Tibial nerve (tissue), 4 donors: Measurements from ENCODE around the gene ZSCAN22. TPM values are rescaled to one million over a fixed set of nuclear protein-coding genes. Genes with fewer than 3 reads are reported as not detected.

Experiments
- DNase-seq, 2 donors: peaks; one replicate each; pipeline ENCODE4 v3.0.0-alpha.2; 2019; ENCODE audit warnings: low spot score in 2 of 2
- H3K27ac ChIP-seq, 4 donors: fragments of 200-600 bp; sonication (generic) in 3 of 4; one replicate each; pipeline ENCODE4 v1.5.1; 2017 to 2019; ENCODE audit warnings: mild to moderate bottlenecking in 1 of 4
- H3K27me3 ChIP-seq, 2 donors: fragments of 200-600 bp; sonication (generic) in 1 of 2; one replicate each; pipeline versions ENCODE4 v1.5.1 to v1.6.0; 2017 to 2019
- H3K36me3 ChIP-seq, 3 donors: fragments of 200-600 bp; sonication (generic); one replicate each; pipeline ENCODE4 v1.5.1; 2018 to 2019
- H3K4me1 ChIP-seq, 4 donors: fragments of 200-600 bp; sonication (generic) in 3 of 4; one replicate each; pipeline ENCODE4 v1.5.1; 2017 to 2019
- H3K4me3 ChIP-seq, 4 donors: fragments of 200-600 bp; sonication (generic) in 3 of 4; one replicate each; pipeline ENCODE4 v1.5.1; 2017 to 2019; ENCODE audit warnings: mild to moderate bottlenecking in 1 of 4, moderate library complexity in 1 of 4
- H3K9me3 ChIP-seq, 4 donors: fragments of 200-600 bp; sonication (generic) in 3 of 4; one replicate each; pipeline ENCODE4 v1.5.1; 2017 to 2019
- EP300 ChIP-seq, 2 donors: sonication (generic); formaldehyde crosslinking; IDR thresholded peaks; one replicate each; pipeline ENCODE4 v1.6.1; 2017; ENCODE audit warnings: antibody characterized with exemption in 2 of 2, mild to moderate bottlenecking in 1 of 2
- POLR2A ChIP-seq, 2 donors: fragments of 450-650 bp; IDR thresholded peaks; one replicate each; pipeline ENCODE4 v1.6.1; 2017; ENCODE audit warnings: antibody characterized with exemption in 2 of 2, mild to moderate bottlenecking in 2 of 2, moderate library complexity in 2 of 2
- WGBS, 2 donors: methylation state at CpG; one replicate each; pipeline ENCODE4 v1.1.5; 2018; 5-methylcytosine and 5-hydroxymethylcytosine counted together
- total RNA-seq, 4 donors: library from RNA; depleted of rRNA; stranded (reverse); fragments of >200 nt; gene quantifications; one replicate each; pipeline ENCODE4 v1.1.0, GENCODE V29; 2016
- TF ChIP-seq, protein P1 (sequence below), 5 experiments: fragments of 200-600 bp in 3 of 5; fragments of 450-650 bp in 2 of 5; sonication (generic) in 3 of 5; IDR thresholded peaks; one replicate each; pipeline ENCODE4 v1.5.1; 2016 to 2019; ENCODE audit warnings: antibody characterized with exemption in 5 of 5, mild to moderate bottlenecking in 3 of 5, moderate library complexity in 2 of 5

ZSCAN22 gene
- total RNA-seq, 4 donors from 2014 or later, result 2.2 to 4.8 (median 4.2) TPM

DNA sequence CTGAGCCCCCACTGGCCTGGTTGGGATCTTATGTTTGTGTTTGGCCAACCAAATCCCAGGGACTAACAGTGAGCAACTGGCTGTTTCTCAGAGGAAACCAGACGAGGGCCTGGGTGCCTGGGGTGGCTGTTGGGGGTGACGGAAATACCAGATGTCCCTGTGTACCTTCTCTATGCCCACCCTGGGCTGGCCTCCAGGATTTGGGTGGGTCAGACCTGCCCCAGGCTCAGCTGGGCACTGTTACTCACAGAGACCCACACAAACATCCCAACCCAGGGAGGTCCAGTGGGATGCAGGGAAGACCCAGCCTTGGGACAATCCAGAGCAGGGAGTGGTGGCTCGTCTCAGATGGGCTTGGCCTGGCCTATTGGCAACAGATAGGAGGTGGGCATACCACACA, 8.8 kb downstream of the ZSCAN22 start:
- peaks cover 0 to 58% (median 0%) of the 10 kb centered on the region in 3 donors for H3K36me3 ChIP-seq
- no peak overlapping the region for H3K4me3 ChIP-seq
- no peak for DNase-seq
- TF ChIP-seq, protein P1, sequence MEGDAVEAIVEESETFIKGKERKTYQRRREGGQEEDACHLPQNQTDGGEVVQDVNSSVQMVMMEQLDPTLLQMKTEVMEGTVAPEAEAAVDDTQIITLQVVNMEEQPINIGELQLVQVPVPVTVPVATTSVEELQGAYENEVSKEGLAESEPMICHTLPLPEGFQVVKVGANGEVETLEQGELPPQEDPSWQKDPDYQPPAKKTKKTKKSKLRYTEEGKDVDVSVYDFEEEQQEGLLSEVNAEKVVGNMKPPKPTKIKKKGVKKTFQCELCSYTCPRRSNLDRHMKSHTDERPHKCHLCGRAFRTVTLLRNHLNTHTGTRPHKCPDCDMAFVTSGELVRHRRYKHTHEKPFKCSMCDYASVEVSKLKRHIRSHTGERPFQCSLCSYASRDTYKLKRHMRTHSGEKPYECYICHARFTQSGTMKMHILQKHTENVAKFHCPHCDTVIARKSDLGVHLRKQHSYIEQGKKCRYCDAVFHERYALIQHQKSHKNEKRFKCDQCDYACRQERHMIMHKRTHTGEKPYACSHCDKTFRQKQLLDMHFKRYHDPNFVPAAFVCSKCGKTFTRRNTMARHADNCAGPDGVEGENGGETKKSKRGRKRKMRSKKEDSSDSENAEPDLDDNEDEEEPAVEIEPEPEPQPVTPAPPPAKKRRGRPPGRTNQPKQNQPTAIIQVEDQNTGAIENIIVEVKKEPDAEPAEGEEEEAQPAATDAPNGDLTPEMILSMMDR (IDR thresholded peaks at IDR 0.05), result no peak
- TF ChIP-seq POLR2A (IDR thresholded peaks at IDR 0.05) (no peak), EP300 (IDR thresholded peaks at IDR 0.05) (no peak)
- no peaks in the 10 kb centered on the region for H3K4me1 ChIP-seq
- WGBS, 2 donors, result 71 to 86% methylated on average over 3 of the region's 3 CpGs
- peaks cover 0 to 27% (median 0%) of the 10 kb centered on the region in 4 donors for H3K9me3 ChIP-seq
- no peak overlapping the region for H3K27ac ChIP-seq
- H3K27me3 ChIP-seq, result no peaks in the 10 kb centered on the region

DNA sequence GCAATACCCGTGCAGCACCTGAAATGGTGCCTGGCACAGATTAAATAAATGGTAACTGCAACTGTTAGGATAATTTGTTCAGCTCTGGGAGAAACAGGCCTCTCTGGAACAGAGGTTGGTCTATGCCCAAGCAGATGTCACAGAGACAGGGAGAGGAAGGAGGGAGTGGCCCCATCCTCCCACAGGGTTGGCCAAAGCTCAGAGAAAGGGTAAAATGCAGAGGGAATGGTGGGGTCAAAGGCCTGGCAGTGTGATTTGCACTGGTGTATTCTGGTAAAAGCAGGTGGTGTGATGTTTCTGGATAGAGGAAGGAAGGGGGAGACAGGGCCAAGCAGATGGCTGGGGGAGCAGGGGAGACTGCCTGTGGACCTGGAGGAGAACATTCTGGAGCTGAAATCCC, 9.4 kb downstream of the ZSCAN22 start:
- H3K27ac ChIP-seq, result no peak overlapping the region
- TF ChIP-seq EP300 (IDR thresholded peaks at IDR 0.05) (no peak), POLR2A (IDR thresholded peaks at IDR 0.05) (no peak)
- TF ChIP-seq, protein P1 (IDR thresholded peaks at IDR 0.05), result no peak
- H3K36me3 ChIP-seq, result peaks cover 0 to 64% (median 0%) of the 10 kb centered on the region in 3 donors
- WGBS, 2 donors, result 95 to 100% methylated on average over 1 of the region's 1 CpG
- no peak for DNase-seq
- no peak overlapping the region for H3K4me3 ChIP-seq
- H3K9me3 ChIP-seq, result peaks cover 0 to 27% (median 0%) of the 10 kb centered on the region in 4 donors
- no peaks in the 10 kb centered on the region for H3K27me3 ChIP-seq
- no peaks in the 10 kb centered on the region for H3K4me1 ChIP-seq

DNA sequence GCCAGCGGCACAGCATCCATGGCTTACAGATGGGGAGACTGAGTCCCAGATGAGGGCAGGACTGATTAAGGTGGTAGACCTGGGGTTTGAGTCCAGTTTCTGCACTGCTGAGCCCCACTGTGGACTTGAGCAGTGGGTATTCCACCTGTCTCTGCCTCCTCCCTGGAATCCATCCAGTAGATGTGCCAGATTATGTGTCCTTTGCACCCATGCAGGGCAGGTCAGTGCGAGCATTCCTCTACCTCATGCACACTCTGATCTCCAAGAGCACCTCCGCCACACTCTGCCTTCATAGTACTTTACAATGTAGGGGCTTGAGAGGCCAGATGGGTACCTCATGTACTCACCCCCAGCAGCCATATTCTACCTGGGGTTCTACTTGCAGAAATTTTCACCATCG, 10.0 kb downstream of the ZSCAN22 start:
- Histone ChIP-seq H3K27ac (no peak overlapping the region), H3K27me3 (no peaks in the 10 kb centered on the region), H3K4me3 (no peak overlapping the region), H3K36me3 (peaks cover 0 to 70% (median 0%) of the 10 kb centered on the region in 3 donors), H3K4me1 (no peaks in the 10 kb centered on the region), H3K9me3 (peaks cover 0 to 27% (median 0%) of the 10 kb centered on the region in 4 donors)
- WGBS, 2 donors, result 93 to 97% methylated on average over 4 of the region's 4 CpGs
- TF ChIP-seq, protein P1 (IDR thresholded peaks at IDR 0.05), result no peak
- no peak for TF ChIP-seq EP300 (IDR thresholded peaks at IDR 0.05)
- no peak for TF ChIP-seq POLR2A (IDR thresholded peaks at IDR 0.05)
- no peak for DNase-seq

DNA sequence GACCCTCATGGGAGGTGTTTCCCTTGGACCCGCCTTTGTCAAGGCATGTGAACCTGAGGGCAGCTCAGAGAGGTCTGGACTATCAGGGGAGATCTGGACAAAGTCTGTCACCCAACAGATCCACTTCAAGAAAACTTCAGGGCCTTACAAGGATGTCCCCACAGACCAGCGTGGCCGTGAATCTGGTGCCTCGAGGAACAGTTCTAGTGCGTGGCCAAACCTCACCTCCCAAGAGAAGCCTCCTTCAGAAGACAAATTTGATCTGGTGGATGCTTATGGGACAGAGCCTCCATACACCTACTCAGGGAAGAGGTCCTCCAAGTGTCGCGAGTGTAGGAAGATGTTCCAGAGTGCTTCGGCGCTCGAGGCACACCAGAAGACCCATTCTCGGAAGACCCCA, 11.5 kb downstream of the ZSCAN22 start:
- H3K9me3 ChIP-seq, result peaks cover 0 to 27% (median 0%) of the 10 kb centered on the region in 4 donors
- peaks cover 0 to 81% (median 0%) of the 10 kb centered on the region in 3 donors for H3K36me3 ChIP-seq
- H3K27me3 ChIP-seq, result no peaks in the 10 kb centered on the region
- no peak overlapping the region for H3K27ac ChIP-seq
- no peak for TF ChIP-seq EP300 (IDR thresholded peaks at IDR 0.05)
- TF ChIP-seq, protein P1 (IDR thresholded peaks at IDR 0.05), result no peak
- no peak for TF ChIP-seq POLR2A (IDR thresholded peaks at IDR 0.05)
- no peak overlapping the region for H3K4me3 ChIP-seq
- no peak for DNase-seq
- 94 to 96% methylated on average over 11 of the region's 11 CpGs for WGBS, 2 donors
- no peaks in the 10 kb centered on the region for H3K4me1 ChIP-seq

DNA sequence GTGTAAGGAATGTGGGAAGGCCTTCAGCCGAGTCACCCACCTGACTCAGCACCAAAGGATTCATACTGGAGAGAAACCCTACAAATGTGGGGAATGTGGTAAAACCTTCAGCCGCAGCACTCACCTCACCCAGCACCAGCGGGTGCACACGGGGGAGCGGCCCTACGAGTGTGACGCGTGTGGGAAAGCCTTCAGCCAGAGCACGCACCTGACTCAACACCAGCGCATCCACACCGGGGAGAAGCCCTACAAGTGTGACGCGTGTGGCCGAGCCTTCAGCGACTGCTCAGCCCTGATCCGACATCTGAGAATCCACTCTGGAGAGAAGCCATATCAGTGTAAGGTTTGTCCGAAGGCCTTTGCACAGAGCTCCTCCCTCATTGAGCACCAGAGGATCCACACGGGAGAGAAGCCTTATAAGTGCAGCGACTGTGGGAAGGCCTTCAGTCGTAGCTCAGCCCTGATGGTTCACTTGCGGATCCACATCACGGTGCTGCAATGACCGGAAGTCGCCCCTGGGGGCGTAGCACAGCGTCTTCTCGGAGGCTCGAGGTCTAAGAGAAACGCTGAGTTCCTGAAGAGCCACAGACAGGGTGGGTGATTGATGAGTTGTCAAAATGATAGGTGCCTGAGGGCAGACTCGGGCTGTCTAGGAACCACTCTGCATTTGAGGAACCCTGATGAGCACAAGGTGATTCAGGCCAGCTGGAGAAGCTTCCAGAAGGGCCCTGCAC, 12.2 kb downstream of the ZSCAN22 start:
- no peak for DNase-seq
- no peak for TF ChIP-seq EP300 (IDR thresholded peaks at IDR 0.05)
- TF ChIP-seq, protein P1 (IDR thresholded peaks at IDR 0.05), result no peak
- no peak for TF ChIP-seq POLR2A (IDR thresholded peaks at IDR 0.05)
- Histone ChIP-seq H3K4me3 (no peak overlapping the region), H3K27me3 (no peaks in the 10 kb centered on the region), H3K36me3 (peaks cover 0 to 81% (median 0%) of the 10 kb centered on the region in 3 donors), H3K27ac (no peak overlapping the region), H3K9me3 (peaks cover 0 to 29% (median 0%) of the 10 kb centered on the region in 4 donors), H3K4me1 (no peaks in the 10 kb centered on the region)
- 75 to 80% methylated on average over 27 to 30 of the region's 30 CpGs for WGBS, 2 donors
